NCI-H748 treated with DMSO at 0.1 percent for 48 hours (cell line): ENCODE data around the gene EARS2.
"Not testable (repeated sequence)": the region's sequence is repeated elsewhere in the genome, so short reads cannot be mapped to it uniquely, and the experiment has no call there.

ENCODE experiments used
- DNase-seq: peaks from one replicate; lab custom pipeline; 2025; lab: John Stamatoyannopoulos, UW

EARS2 gene

DNA sequence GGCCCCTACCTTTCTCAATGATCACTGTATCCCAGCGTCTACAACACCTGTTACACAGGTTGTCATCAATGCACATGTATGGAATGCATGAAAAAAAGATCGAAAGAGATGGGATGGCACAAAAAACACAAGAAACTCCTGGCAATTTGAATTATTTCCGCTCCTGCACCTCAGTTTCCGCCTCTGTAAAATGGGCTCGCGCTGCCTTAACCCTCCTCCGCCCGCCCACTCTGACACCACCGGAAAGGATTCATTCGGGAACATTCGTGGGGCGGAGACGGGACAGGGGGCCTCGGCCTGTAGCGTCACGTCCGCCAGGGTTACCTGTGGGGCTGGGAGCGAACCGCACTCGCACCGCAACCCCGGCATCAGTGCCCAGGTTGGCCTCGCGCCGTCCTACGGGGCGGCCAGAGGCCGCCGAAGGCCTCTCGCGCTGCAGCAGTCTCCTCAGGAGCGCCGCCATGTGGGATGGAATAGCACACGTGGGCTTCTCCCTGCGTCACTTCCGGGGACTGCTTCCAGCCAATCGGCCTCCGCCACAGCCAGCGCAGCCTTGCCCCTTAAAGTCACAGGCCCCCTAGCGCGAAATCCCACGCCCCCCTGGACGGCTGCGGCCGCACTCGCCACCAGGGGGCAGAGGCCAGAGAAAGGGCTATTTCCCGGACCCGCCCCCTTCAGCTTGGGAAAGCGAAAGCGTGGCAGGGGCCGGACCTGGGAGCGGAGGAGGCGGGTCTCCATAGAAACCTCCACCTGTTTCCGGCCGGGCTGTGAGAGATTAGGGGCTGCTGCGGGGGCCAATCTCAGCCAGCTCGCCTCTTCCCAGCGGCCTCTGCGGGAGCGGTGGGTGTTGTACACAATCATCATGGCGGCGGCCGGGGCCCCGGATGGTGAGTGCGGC, at the start of gene EARS2, which contains the start of gene UBFD1:
Gene EARS2, minus strand, starts transcription at position 470 of the 898 bp plus-strand sequence. Its CDS starts 7 bp downstream, at position 463.
Gene UBFD1, plus strand, starts transcription at position 847 of the 898 bp plus-strand sequence. Its CDS starts 16 bp downstream, at position 863.
- DNase-seq = peak; percentile 84

DNA sequence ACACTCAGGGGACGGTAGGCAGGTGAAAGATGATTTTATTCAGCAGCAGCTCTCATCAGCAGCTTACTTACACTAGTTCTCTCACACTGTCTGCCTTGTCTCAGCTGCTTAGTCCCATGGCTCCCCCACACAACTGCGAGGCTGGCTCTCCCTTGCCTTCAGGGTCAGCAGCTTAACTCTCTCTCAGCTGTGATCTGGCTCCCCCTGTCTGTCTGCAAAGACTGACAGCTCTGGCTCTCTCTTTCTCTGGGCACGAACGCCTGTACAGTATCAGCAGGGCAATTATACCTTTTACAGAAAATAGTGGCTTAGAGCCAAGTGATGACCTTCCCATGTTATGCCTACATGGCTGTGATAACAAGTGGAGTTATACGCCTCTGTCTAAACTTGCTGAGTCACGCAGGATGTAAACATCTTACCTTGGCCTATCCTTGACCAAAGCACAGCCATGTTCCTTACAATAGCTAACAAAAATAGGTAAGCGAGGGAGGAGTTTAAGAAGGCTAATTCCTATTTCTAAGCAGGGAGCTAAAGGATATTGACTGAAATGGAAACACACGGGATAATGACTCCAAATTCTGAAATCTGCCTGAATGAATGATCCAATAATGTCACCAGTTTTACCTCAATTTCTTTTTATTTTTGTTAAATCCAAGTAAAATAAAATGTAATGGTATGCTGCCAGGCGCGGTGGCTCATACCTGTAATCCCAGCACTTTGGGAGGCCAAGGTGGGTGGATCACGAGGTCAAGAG, 40.0 kb upstream of the EARS2 start:
- no peak for DNase-seq

DNA sequence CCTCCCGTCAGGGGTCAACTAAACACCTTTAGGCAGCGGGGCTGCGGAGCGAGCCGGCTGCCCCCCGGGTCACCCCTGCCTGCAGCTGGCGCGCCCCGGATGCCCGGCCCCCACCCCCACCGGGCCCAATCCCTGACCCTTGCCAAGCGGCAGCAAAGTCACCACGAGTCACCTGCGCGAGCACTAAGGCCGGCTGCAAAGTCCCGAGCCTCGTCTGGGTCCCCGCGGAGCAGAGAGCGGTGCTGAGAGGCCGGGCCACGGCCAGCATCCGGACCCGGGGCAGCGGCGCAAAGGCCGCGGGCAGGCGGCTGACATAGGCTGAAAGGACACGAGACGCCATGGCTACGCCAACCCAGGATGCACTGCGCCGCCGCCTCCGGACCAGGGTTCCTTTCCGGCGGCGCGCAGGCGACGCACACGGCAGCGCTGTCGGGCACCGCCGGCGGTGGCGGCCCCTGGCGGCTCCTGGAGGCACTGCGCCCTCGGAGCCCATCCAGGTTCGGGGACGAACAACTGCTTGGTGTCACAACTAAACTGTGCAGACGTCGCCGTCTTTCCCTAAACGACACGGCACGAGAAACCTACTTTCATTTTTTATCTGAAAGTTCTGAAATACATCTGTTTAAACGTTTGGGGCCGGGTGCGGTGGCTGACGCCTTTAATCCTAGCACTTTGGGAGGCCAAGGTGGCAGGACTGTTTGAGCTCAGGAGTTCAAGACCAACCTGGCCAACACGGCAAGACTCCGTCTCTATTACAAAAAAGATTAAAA, 39.0 kb upstream of the EARS2 start, which contains the start of gene NDUFAB1:
Gene NDUFAB1, minus strand, starts transcription at position 366 of the 770 bp plus-strand sequence. Its CDS starts 26 bp downstream, at position 340.
- peak; percentile 26 for DNase-seq

DNA sequence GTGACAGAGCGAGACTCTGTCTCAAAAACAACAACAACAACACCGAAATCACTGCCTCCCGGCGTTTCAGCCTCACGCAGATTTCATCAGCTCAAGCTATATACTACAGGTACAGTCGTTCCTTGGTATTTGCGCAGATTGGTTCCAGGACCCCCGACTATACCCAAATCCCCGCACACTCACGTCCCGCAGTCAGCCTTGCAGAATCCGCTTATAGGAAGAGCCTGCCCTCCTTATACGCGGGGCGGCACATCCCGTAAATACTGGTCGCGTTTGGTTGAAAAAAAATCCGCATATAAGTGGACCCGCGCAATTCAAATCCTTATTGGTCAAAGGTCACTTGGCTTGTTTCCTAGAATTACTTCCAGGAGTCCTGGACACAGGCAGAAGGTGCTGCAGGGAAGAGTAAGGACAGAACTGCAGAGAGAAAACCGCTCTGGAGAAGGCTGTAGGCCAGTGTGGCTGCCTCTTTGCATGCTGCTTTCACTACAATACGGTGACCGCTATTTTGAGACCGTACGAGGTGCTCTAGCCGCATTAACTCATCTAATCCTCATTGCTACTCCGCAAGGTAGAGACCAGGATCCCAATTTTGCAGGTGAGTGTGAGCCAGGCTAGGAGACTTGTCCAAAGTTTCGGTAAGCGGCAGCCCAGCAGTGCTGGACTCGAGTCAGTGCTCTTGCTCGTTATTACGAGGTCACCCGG, 38.2 kb upstream of the EARS2 start:
- no peak for DNase-seq

DNA sequence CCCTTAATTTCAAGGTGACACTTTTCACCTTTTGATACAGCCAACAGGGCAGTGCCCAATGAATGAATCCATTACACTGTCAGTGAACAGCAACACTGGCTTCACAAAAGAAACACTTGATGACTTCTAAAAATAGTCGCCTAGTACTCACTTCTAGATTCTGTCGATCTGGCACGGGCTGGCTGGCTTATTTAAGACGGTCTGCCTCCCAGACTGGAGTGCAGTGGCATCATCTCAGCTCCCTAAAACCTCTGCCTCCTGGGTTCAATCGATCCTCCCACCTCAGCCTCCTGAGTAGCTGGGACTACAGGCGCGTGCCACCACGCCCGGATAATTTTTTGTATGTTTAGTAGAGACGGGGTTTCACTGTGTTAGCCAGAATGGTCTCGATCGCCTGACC, 37.0 kb upstream of the EARS2 start:
- DNase-seq = no peak

DNA sequence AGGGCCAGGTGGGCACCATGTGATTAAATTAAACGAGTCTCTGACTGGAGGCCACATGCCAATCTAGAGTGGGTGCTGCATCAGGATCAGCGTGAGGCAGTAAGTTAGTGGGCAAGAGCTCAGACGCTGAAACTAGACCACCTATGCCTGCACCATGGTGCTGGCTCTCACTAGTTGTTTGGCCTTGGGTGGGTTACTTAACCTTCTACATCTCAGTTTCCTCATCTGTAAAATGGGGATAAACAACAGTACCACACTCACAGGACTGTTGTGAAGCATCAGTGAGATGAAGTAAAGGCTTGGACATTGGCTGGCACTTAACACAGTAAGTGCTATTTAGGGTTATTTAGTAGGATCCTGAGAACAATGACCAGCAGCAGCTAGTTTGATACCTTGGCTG, 33.0 kb upstream of the EARS2 start:
- no peak for DNase-seq

DNA sequence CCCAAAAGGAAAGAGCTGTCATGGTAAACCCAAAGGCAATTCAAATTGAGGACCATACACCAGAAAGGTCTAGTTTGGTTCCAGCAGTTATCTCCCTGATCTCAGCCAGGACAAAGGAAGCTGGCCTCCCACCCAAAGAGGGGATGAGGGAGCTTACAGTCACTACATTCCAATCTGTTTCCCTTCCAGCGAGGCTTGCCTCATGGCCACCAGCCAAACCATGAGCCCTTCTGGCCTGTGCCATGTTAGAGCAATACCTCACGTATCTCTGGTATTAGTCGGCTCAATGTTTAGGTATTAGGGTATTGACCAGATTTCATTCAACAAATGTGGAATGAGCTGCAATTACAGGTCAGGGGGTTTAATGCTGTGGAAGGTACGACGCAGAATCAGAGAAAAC, 30.6 kb upstream of the EARS2 start:
- no peak for DNase-seq

DNA sequence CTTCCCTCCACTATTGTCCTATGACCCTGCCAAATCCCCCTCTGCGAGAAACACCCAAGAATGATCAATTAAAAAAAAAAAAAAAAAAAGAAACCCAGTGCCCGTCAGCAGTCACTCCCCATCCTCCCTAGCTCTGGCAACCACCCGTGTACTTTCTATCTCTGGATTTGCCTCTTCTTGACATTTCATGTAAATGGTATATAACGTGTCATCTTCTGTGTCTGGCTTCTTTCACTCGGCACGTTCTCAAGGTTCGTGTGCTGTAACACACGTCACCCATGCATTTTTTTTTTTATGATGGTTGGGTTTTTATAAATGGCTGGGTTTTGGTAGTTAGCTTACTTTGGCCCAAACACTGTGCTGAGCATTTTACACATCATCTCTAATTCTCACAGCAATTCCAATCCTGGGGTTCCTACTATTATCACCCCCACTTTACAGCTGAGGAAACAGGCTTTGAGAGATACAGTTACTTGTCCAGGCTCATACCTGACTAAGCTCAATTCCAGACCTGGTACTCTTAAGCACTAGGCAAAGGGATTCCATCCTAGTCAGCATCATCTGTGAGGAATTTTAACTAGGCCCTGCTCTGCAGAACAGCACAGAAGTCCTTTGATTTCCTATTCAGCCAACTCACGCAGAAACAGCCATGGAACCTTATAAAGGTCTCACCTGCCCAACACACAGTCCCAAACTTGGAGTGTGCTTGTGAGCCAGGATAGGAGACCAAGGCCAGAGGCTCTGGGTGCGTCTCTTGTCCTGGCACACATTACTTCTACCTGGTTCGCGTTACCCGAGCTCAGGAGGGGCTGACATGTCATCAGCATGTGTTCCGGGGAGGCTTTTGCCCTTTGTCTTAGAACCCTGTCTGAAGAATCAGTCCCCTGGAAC, 27.3 kb upstream of the EARS2 start:
- no peak for DNase-seq

DNA sequence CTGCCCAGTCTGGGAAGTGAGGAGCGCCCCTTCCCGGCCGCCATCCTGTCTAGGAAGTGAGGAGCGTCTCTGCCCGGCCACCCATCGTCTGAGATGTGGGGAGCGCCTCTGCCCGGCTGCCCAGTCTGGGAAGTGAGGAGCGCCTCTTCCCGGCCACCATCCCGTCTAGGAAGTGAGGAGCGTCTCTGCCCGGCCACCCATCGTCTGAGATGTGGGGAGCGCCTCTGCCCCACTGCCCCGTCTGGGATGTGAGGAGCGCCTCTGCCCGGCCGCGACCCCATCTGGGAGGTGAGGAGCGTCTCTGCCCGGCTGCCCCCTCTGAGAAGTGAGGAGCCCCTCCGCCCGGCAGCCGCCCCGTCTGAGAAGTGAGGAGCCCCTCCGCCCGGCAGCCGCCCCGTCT, 26.1 kb upstream of the EARS2 start:
- not testable (repeated sequence) for DNase-seq

DNA sequence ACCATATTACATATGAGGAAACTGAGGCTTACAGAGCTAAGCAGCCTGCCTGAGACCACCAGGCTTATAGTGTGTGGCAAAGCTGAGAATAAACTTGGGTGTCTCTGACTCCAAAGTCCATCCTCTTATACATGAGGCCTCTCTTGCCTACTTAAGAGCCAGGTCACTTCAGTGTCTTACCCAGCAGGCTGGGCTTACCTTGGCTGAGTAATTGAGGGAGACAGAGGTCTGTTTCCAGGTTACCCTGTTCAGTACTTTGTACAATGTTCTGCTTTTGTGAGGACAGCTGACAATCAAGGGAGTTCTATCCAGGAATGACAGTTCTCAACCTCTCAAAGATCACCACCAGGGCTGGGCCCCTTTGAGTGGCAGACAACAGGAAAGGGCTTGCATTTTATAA, 24.6 kb upstream of the EARS2 start:
- DNase-seq = no peak

DNA sequence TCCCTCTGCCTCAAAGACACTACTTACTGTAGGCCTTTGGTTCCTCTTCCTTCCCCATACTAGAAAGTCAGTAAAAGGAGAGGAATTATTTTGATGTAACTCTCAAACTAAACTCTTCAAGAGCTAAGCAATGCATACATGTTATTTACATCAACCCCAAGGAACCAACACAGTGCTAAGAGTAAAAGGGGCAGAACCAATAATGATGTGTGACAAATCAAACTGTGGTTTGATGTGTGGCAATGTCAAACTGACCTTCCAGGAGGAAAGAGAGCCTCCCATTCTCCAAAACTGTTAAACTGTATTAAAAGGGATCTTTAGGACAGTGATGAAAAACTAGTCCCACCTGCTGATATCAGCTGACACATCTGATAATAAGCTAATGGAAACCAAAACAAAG, 23.2 kb upstream of the EARS2 start:
- no peak for DNase-seq

DNA sequence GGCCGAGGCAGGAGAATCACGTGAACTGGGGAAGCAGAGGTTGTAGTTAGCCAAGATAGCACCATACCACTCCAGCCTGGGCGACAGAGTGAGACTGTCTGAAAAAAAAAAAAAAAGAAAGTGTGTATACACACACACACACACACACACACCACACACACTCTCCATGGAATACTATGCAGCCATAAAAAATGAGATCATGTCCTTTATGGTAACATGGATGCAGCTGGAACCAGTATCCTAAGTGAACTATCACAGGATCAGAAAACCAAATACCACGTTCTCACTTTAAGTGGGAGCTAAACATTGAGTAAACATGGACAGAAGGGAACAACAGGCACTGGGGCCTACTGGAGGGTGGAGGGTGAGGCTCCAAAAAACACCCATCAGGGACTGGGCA, 22.2 kb upstream of the EARS2 start:
- DNase-seq = no peak

DNA sequence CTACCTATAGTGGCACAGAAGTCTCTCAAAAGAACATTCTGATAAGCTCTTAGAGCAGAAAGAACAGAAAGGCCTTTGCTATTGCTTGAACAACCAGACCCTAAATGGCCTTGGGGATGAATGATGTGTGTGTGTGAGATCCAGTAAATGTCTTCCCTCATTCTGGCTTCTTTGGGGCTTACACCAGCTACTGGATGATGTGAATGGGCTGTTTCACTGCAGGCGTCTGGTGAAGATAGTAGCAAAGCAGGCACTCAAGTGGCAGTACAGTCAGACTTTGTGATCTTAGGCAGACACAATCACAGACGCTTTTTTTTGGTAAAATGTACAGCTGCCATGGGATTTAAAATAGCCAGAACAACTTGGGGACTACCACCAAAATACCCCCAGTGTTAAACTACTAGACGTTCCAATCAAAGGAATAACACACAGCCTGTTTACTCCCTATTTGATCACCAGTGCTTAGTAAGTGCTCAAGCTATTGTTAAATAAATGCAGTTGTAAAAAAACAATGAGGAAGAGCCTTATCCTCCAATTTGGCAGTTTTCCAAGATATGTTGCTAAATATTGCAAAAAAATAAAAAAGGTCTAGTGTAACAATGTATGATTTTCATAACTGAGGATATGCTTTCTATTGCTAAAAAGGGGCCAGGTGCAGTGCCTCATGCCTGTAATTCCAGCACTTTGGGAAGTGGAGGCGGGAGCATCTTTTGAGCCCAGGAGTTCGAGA, 21.1 kb upstream of the EARS2 start:
- no peak for DNase-seq

DNA sequence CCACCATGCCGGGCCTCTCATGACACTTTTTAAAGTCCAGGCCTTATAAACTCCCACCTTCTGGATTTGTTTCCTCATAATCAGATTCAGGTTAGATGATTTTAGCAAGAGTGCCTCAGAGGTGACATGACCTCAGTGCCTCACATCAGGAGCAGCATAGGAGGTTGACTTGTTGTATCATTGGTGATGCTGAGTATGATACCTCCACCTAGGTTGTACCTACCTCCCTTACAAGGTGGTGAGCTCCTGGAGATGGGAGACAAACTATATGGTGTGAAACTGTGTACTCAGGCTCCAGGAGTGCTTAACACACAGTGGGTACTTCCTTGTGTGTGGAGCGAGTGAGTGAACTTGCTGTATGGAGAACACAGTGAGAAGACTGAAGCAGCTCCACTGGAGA, 20.3 kb upstream of the EARS2 start:
- DNase-seq = no peak

DNA sequence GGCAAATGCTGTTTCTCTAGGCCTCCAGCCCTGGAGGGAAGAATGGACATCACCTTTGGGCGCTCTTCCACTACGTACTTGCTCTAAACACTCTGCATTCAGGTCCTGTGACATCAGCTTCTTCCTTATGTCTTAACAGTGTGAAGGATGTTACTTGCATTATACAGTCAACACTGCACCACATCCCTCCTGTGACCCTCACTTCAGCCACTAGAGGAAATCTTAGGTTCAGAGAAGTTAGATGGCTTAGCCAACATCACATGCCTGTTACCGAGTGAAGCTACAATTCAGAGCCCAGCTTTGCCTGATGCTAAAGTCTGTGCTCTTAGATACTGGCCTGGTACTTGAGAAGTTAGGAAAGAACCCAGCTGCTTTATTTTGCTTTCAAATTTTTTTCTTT, 18.7 kb upstream of the EARS2 start:
- no peak for DNase-seq

DNA sequence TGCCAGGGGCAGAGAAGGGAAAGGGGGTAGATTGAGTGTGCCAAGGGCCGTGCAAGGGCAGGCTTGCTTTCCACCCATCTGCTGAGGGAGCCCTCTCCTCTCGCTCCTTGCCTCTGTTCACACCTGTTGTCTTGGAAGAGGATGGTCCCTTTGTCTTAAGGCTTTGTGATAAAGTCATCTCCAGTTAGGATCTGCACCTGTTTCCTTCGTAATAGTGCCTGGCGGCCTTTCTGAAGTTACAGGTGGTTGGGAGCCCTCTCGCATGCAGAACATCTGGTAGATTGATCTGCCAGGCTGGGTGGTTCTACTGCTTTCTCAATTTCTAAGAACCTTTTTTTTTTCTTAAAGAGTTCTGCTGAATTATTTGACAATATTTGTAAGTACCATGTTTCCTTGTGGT, 16.7 kb upstream of the EARS2 start:
- DNase-seq = no peak

DNA sequence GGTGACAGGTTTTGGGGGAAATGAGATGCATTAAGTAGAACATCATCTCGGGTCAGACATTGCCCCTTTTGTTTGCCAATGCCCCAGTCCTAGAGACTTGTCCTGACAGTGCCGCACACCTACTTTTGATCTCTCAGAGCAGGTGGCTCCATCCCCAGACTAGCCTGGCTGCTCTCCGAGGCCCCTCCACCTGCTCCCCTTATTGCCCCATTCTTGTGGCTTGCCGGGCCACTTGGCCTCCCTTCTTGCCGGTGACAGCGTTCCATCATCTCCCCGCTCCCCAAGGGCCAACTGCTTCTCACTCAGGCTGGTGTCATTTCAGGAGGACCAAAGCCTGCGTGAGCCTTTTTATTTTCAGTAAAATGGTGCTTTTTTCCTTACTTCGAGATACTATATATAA, 15.2 kb upstream of the EARS2 start:
- DNase-seq = no peak

DNA sequence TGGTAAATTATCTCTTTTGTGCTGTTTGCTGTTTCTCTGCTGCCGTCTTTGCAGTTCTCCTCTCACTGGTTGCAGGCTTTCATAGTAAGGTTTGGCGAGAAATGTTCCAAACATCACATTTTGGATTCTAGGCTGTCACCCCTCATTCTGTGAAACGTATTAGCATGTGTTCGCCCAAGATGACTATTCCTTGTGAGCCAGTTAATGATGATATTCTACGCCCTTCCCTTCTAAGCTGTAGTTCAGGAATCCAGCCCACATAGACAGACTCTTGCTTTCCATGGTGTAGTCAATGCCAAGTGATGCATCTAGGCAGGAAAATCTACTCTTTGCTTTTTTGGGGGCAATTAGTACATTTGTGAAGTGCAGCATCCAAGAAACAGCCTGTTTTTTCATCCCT, 14.7 kb upstream of the EARS2 start:
- DNase-seq = no peak

DNA sequence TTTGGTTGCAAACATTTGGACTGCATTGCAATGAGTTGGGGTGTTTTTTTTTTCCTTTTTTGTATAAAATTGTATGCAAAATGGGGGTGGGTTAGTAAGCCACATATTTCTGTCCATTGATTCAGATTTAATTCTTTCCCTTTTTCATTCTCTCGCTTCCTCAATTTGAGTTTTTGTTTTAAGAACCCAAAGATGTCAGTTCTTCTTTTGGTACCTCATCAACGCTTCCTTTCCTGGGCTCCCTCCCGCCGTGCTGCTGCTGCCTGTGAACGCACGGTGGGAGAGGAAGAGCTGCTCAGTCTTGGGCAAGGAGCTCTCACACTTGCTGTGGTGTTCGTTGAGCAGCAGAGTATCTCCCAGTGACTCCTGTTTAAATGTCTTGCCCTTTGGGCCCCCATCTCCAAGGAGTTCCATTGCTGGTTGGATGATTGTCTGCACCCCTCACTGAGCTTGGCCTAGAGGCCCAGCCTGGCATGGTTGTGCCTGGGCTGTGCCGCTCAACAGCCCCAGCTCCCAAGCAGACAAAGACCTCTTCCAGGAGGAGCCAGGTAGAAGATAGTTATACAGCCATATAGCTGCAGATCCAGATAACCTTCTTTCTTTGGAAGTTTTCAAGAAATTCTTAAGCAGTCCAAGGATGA, 14.0 kb upstream of the EARS2 start:
- no peak for DNase-seq
